Osteoblast (primary cell): Measurements from ENCODE around the gene GLIS2. TPM values are rescaled to one million over a fixed set of nuclear protein-coding genes. Genes with fewer than 3 reads are reported as not detected.

Source experiments
- DNase-seq: peaks from one replicate; pipeline ENCODE4 v3.0.0; 2011; ENCODE audit warnings: low spot score, mixed read lengths; ENCODE audit not compliant: insufficient read length; ENCODE audit errors: missing footprints
- H2AFZ ChIP-seq: 2 replicates; pipeline ENCODE4 v1.6.0; 2011; ENCODE audit warnings: mild to moderate bottlenecking, low read length
- H3K27ac ChIP-seq: 2 replicates; pipeline ENCODE4 v1.5.1; 2011; ENCODE audit warnings: mild to moderate bottlenecking, low read depth, low read length, moderate library complexity
- H3K27me3 ChIP-seq: 2 replicates; pipeline ENCODE4 v1.6.0; 2012; ENCODE audit warnings: mild to moderate bottlenecking, control low read depth, inconsistent platforms, low read length, moderate library complexity; ENCODE audit not compliant: insufficient read depth
- H3K36me3 ChIP-seq: 2 replicates; pipeline ENCODE4 v1.5.1; 2011; ENCODE audit warnings: mild to moderate bottlenecking, low read length, control low read depth, moderate library complexity; ENCODE audit not compliant: insufficient read depth
- H3K4me1 ChIP-seq: 2 replicates; pipeline ENCODE4 v1.5.1; 2011; ENCODE audit warnings: mild to moderate bottlenecking, low read length, control low read depth, moderate library complexity; ENCODE audit not compliant: insufficient read depth
- H3K4me2 ChIP-seq: 2 replicates; pipeline ENCODE4 v1.6.0; 2011; ENCODE audit warnings: mild to moderate bottlenecking, low read length; ENCODE audit not compliant: insufficient read depth
- H3K4me3 ChIP-seq: fragments of 200-600 bp; sonication (generic); 3 replicates; pipeline ENCODE4 v1.5.1; 2012; ENCODE audit warnings: mild to moderate bottlenecking, low read length, inconsistent platforms; ENCODE audit not compliant: insufficient read depth
- H3K79me2 ChIP-seq: 2 replicates; pipeline ENCODE4 v1.6.0; 2012; ENCODE audit warnings: mild to moderate bottlenecking, low read length, control low read depth, inconsistent platforms; ENCODE audit not compliant: insufficient read depth
- H3K9me3 ChIP-seq: 2 replicates; pipeline ENCODE4 v1.5.1; 2011; ENCODE audit warnings: low read depth, low read length, control low read depth
- H4K20me1 ChIP-seq: 2 replicates; pipeline ENCODE4 v1.6.0; 2012; ENCODE audit warnings: mild to moderate bottlenecking, low read length, control low read depth; ENCODE audit not compliant: insufficient read depth
- CTCF ChIP-seq: IDR thresholded peaks from 2 replicates; pipeline ENCODE4 v1.5.1; 2011; ENCODE audit warnings: mild to moderate bottlenecking, low read depth, low read length, moderate library complexity; ENCODE audit errors: extremely low read depth
- total RNA-seq: library from RNA; depleted of rRNA; stranded (reverse); fragments of >200 nt; gene quantifications from 2 replicates; pipeline ENCODE4 v1.2.3, GENCODE V29; 2012

Gene GLIS2
- total RNA-seq, 1 donor, result 5.4 TPM

- peak overlapping the region; percentile 89 for H3K4me3 ChIP-seq
Observed at GRCh38 chr16:4317532-4318450, 1.9 kb downstream of the GLIS2 start.

GRCh38 chr16:4318451-4318910 is 2.6 kb downstream of the GLIS2 start:
- Histone ChIP-seq H4K20me1 (peaks cover 61% of the 10 kb centered on the region), H3K4me3 (peak overlapping the region; percentile 89), H3K36me3 (no peaks in the 10 kb centered on the region), H3K9me3 (no peaks in the 10 kb centered on the region), H3K4me2 (peak overlapping the region; percentile 85), H2AFZ (no peak overlapping the region), H3K27me3 (no peaks in the 10 kb centered on the region), H3K79me2 (peaks cover 72% of the 10 kb centered on the region), H3K4me1 (peaks cover 42% of the 10 kb centered on the region), H3K27ac (peak overlapping the region; percentile 60)
- TF ChIP-seq CTCF, result no peak
- DNase-seq, result peak; percentile 94

More at GRCh38 chr16:4317532-4318450, 1.9 kb downstream of the GLIS2 start:
- H3K4me1 ChIP-seq, result peaks cover 40% of the 10 kb centered on the region
- no peaks in the 10 kb centered on the region for H3K36me3 ChIP-seq
- no peaks in the 10 kb centered on the region for H3K27me3 ChIP-seq
- H3K79me2 ChIP-seq, result peaks cover 66% of the 10 kb centered on the region
- peak overlapping the region; percentile 60 for H3K27ac ChIP-seq
- H4K20me1 ChIP-seq, result peaks cover 56% of the 10 kb centered on the region
- peak; percentile 93 for DNase-seq
- H2AFZ ChIP-seq, result no peak overlapping the region
- no peak for TF ChIP-seq CTCF
- H3K4me2 ChIP-seq, result peak overlapping the region; percentile 85
- no peaks in the 10 kb centered on the region for H3K9me3 ChIP-seq

GRCh38 chr16:4318967-4319366 is 3.1 kb downstream of the GLIS2 start:
- H3K27ac ChIP-seq, result peak overlapping the region; percentile 11
- H3K79me2 ChIP-seq, result peaks cover 77% of the 10 kb centered on the region
- no peak for TF ChIP-seq CTCF
- peak overlapping the region; percentile 85 for H3K4me2 ChIP-seq
- no peaks in the 10 kb centered on the region for H3K27me3 ChIP-seq
- peaks cover 66% of the 10 kb centered on the region for H4K20me1 ChIP-seq
- H3K4me1 ChIP-seq, result peaks cover 46% of the 10 kb centered on the region
- no peak overlapping the region for H2AFZ ChIP-seq
- H3K9me3 ChIP-seq, result no peaks in the 10 kb centered on the region
- DNase-seq, result peak; percentile 73
- no peak overlapping the region for H3K4me3 ChIP-seq
- no peaks in the 10 kb centered on the region for H3K36me3 ChIP-seq
